ENCODE data around the gene MAN1A2. TPM values are rescaled to one million over a fixed set of nuclear protein-coding genes. Genes with fewer than 3 reads are reported as not detected.
A peak's percentile ranks its signal among the peaks of the same experiment; 100 is the strongest.

MAN1A2 gene
- total RNA-seq (2011; cell fraction: chromatin; rRNA removed; ENCODE audit: low replicate concordance): 46.5 and 92.7 TPM in 2 replicates
- 15.8 and 24.2 TPM in 2 replicates for total RNA-seq (2011; cell fraction: nucleolus; rRNA removed)
- total RNA-seq (2011; cell fraction: nucleoplasm; rRNA removed): 44.9 and 65.8 TPM in 2 replicates
- total RNA-seq (2014; rRNA removed): 16.9 and 18.7 TPM in 2 replicates
- total RNA-seq (2014; rRNA removed; fragmentation: Illumina TruSeq; extraction: Trizol): 31.5 and 34.8 TPM in 2 replicates
- 35.3 and 38.4 TPM in 2 replicates for total RNA-seq (2015; rRNA removed; fragmentation: Illumina TruSeq; extraction: Trizol)
- total RNA-seq (2021): 31.3 and 31.5 TPM in 2 replicates
- polyA plus RNA-seq (2011; rRNA removed): 17.8 and 18.4 TPM in 2 replicates
- 5.7 and 13.3 TPM in 2 replicates for polyA plus RNA-seq (2011; cell fraction: cytosol; rRNA removed)
- polyA plus RNA-seq (2011; cell fraction: nucleus; rRNA removed): 14.4 and 19.1 TPM in 2 replicates
- polyA plus RNA-seq (2012): 16.9 and 18.7 TPM in 2 replicates
- polyA plus RNA-seq (2014; fragmentation: Illumina TruSeq; extraction: Trizol): 22.2 and 23.3 TPM in 2 replicates
- polyA plus RNA-seq (2014; fragmentation: Nextera tagmentation; extraction: Ambion mirVana): 1 to 10 TPM; 4.2 to 4.6 TPM
- 10.1 and 11.9 TPM in 2 replicates for polyA plus RNA-seq (2014; rRNA removed)
- polyA minus RNA-seq (2011; rRNA and poly(A)+ RNA removed): 52.7 and 61.3 TPM in 2 replicates
- 15.5 and 17.9 TPM in 2 replicates for polyA minus RNA-seq (2011; cell fraction: cytosol; rRNA and poly(A)+ RNA removed)
- 23.6 and 55.3 TPM in 2 replicates for polyA minus RNA-seq (2011; cell fraction: nucleus; rRNA and poly(A)+ RNA removed)
- Bru-seq, nascent RNA: percentile 78 among the genes with signal in this experiment
- percentile 82 among the genes with signal in this experiment for BruChase-seq, experiment 1, labeled RNA remaining after a 2-hour chase
- BruChase-seq, experiment 2, labeled RNA remaining after a 6-hour chase: percentile 79 among the genes with signal in this experiment
- long read RNA-seq, experiment 1, full-length matches to known transcripts: 13 of 69 reads
- long read RNA-seq, experiment 1, partial matches to known transcripts: 22 of 69 reads
- long read RNA-seq, experiment 1, other reads (novel, unspliced or antisense): 34 of 69 reads
- long read RNA-seq, experiment 2, partial matches to known transcripts: 0 of 16 reads
- long read RNA-seq, experiment 2, other reads (novel, unspliced or antisense): 16 of 16 reads
- long read RNA-seq, experiment 3, partial matches to known transcripts: 20 of 24 reads
- long read RNA-seq, experiment 3, other reads (novel, unspliced or antisense): 4 of 24 reads

- in situ Hi-C loops (cut with MboI) (no loop called here), intact Hi-C loops (cut with micrococcal nuclease) (loop anchor here (5.0 to 10.0 kb wide), 2 partner anchors 125 to 307 kb away; no protein-coding TSS in a partner anchor)
- H3K36me3 ChIP-seq (ENCODE audit: control insufficient read depth, insufficient read depth, low read length): no peaks in the 10 kb centered on the region
- no peaks in the 10 kb centered on the region for H4K20me1 ChIP-seq (replicated peaks; ENCODE audit: control insufficient read depth, insufficient read depth, low read length)
- H2AFZ ChIP-seq (ENCODE audit: low read depth, low read length): peak within 1 kb of the TSS; percentile 96
- H3K27me3 ChIP-seq (ENCODE audit: control insufficient read depth in 2 of 2, insufficient read depth in 2 of 2, low read length in 2 of 2): no peaks in the 10 kb centered on the region
- H3K4me3 ChIP-seq: peak within 1 kb of the TSS; percentile 75
- peak within 1 kb of the TSS; percentile 91 to 99 for H3K9ac ChIP-seq (ENCODE audit: insufficient read depth in 1 of 2, low read depth in 2 of 2, low read length in 2 of 2)
- H3K4me2 ChIP-seq (ENCODE audit: insufficient read depth, low read length): peak within 1 kb of the TSS; percentile 99
- BruUV-seq (replicated peaks): no TSS peak
- H3K9me3 ChIP-seq (replicated peaks; ENCODE audit: control insufficient read depth, insufficient read depth, low read depth, low read length): no peaks in the 10 kb centered on the region
- no peaks in the 10 kb centered on the region for H3K9me1 ChIP-seq (ENCODE audit: control insufficient read depth, insufficient read depth, low read length)
- H3K79me2 ChIP-seq (ENCODE audit: control insufficient read depth, insufficient read depth, low read length): peaks cover 64% of the 10 kb centered on the region
- peak within 1 kb of the TSS; percentile 94 for H3K27ac ChIP-seq (ENCODE audit: extremely low read depth, low read depth, low read length)
- POLR2A ChIA-PET: interaction anchor here (0.7 to 1.5 kb wide), 3 partner anchors 23 to 66 kb away, joined by 3 to 5 read pairs (median 3); no protein-coding TSS in a partner anchor
- WGBS (ENCODE audit: insufficient coverage, low coverage, missing lambda C conversion rate): under 1% methylated on average over 72 of the region's 93 CpGs
- ATAC-seq (peak; percentile 77), FAIRE-seq (peak; percentile 29), DNase-seq (ENCODE audit: extremely low read depth in 1 of 4, low spot score in 3 of 4) (peak; percentile 82 to 93 (median 86))
- H3K4me1 ChIP-seq (replicated peaks in 1 of 2; ENCODE audit: control insufficient read depth in 2 of 2, insufficient read depth in 2 of 2, low read length in 2 of 2): peaks cover 8 to 27% of the 10 kb centered on the region in 2 experiments; a peak in 4 of 5 replicates
- CTCF ChIA-PET (ENCODE audit: low intra/inter-chr PET ratio): interaction anchor here (0.7 kb wide), 1 partner anchor 240 kb away, joined by 5 read pairs; no protein-coding TSS in a partner anchor
- no peak for TF ChIP-seq ZNF518B (CRISPR knock-in tag; IDR thresholded peaks at IDR 0.05)
- TF ChIP-seq HOXB6 (CRISPR knock-in tag; IDR thresholded peaks at IDR 0.05; ENCODE audit: borderline replicate concordance): no peak
- no peak for TF ChIP-seq ZNF197 (CRISPR knock-in tag; IDR thresholded peaks at IDR 0.05; ENCODE audit: low read depth)
- no peak for TF ChIP-seq SREBF1 (IDR thresholded peaks at IDR 0.05; ENCODE audit: borderline replicate concordance, low read depth, low read length)
- no peak for TF ChIP-seq DLX4 (CRISPR knock-in tag; IDR thresholded peaks at IDR 0.05)
- no peak for TF ChIP-seq ZNF436 (CRISPR knock-in tag; IDR thresholded peaks at IDR 0.05)
- 0 out of 2 replicates have a peak, but pooled peaks have one; percentile 61 for TF ChIP-seq ATF6 (CRISPR knock-in tag; IDR thresholded peaks at IDR 0.05)
- TF ChIP-seq CREM (IDR thresholded peaks at IDR 0.05; ENCODE audit: low read depth): peak; percentile 58
Observed at GRCh38 chr1:117367046-117368025, at the start of gene MAN1A2. Gene MAN1A2, plus strand, starts transcription at chr1:117367449. Its CDS starts 735 bp downstream, at chr1:117368184.

Measured in K562 (cell line).